ENCODE results near the gene PROS1.
"Not testable (repeated sequence)": the region's sequence is repeated elsewhere in the genome, so short reads cannot be mapped to it uniquely, and the experiment has no call there.

DNA sequence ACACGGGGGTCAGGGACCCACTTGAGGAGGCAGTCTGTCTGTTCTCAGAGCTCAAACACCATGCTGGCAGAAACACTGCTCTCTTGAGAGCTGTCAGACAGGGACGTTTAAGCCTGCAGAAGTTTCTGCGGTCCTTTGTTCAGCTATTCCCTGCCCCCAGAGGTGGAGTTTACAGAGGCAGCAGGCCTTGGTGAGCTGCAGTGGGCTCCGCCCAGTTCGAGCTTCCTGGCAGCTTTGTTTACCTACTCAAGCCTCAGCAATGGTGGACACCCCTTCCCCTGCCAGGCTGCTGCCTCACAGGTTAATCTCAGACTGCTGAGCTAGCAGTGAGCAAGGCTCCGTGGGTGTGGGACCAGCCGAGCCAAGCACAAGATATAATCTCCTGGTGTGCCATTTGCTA, 121.5 kb downstream of the PROS1 start:
- not testable (repeated sequence) for TF ChIP-seq EZH2 (IDR thresholded peaks at IDR 0.05; ENCODE audit: low read length)
- TF ChIP-seq, protein P1, sequence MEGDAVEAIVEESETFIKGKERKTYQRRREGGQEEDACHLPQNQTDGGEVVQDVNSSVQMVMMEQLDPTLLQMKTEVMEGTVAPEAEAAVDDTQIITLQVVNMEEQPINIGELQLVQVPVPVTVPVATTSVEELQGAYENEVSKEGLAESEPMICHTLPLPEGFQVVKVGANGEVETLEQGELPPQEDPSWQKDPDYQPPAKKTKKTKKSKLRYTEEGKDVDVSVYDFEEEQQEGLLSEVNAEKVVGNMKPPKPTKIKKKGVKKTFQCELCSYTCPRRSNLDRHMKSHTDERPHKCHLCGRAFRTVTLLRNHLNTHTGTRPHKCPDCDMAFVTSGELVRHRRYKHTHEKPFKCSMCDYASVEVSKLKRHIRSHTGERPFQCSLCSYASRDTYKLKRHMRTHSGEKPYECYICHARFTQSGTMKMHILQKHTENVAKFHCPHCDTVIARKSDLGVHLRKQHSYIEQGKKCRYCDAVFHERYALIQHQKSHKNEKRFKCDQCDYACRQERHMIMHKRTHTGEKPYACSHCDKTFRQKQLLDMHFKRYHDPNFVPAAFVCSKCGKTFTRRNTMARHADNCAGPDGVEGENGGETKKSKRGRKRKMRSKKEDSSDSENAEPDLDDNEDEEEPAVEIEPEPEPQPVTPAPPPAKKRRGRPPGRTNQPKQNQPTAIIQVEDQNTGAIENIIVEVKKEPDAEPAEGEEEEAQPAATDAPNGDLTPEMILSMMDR (optimal IDR thresholded peaks at IDR 0.05 in 1 of 3, IDR thresholded peaks at IDR 0.05 in 1 of 3, conservative IDR thresholded peaks at IDR 0.05 in 1 of 3; ENCODE audit: extremely low read depth in 1 of 3, insufficient read depth in 2 of 3, low read length in 3 of 3): not testable (repeated sequence)
